B cell (primary cell): ENCODE results near the gene SAMD1.

Experiments used
- EZH2 ChIP-seq: IDR thresholded peaks from 2 replicates; pipeline ENCODE4 v1.6.1; 2012; ENCODE audit warnings: borderline replicate concordance, low read depth, mild to moderate bottlenecking, moderate library complexity, low read length; ENCODE audit not compliant: insufficient read depth, poor library complexity, severe bottlenecking
- TF ChIP-seq, protein P1 (sequence below): fragments of 200-600 bp; IDR thresholded peaks from one replicate; pipeline ENCODE4 v1.8.0; 2022; ENCODE audit warnings: antibody characterized with exemption, mild to moderate bottlenecking

DNA sequence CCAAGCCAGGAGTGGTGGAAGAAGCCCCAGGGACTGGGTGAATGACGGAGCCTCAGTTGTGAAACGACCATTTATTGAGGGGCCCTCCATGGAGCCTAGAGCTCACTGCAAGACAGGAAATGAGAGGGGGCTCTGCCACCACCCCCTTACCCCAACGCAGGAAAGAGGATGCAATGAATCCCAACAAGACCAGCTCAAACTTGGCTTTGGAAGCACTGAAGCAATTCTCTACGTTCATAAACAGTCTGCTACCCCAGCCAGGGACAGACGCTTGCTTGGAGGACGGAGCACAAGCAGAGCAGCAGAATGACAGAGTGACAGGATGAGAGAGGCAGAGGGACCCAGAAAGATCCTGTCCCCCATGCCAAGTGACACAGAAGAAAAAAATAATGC lies 26.0 kb upstream of the SAMD1 start:
- TF ChIP-seq, protein P1, sequence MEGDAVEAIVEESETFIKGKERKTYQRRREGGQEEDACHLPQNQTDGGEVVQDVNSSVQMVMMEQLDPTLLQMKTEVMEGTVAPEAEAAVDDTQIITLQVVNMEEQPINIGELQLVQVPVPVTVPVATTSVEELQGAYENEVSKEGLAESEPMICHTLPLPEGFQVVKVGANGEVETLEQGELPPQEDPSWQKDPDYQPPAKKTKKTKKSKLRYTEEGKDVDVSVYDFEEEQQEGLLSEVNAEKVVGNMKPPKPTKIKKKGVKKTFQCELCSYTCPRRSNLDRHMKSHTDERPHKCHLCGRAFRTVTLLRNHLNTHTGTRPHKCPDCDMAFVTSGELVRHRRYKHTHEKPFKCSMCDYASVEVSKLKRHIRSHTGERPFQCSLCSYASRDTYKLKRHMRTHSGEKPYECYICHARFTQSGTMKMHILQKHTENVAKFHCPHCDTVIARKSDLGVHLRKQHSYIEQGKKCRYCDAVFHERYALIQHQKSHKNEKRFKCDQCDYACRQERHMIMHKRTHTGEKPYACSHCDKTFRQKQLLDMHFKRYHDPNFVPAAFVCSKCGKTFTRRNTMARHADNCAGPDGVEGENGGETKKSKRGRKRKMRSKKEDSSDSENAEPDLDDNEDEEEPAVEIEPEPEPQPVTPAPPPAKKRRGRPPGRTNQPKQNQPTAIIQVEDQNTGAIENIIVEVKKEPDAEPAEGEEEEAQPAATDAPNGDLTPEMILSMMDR, result no peak
- TF ChIP-seq EZH2, result no peak
